ENCODE results near the gene BTG4.

DNA sequence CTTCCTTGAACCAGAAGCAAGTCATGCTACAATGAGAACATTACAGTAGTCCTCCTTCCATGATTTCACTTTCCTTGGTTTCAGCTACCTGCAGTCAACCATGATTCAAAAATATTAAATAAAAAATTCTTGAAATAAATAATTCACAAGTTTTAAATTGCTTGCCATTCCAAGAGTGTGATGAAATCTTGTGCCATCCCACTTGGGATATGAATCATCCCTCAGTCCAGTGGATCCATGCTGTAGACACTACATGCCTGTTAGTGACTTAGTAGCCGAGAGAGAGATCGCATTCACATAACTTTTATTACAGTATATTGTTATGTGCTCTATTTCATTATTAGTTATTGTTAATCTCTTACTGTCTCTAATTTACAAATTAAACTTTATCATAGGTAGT lies 8.4 kb upstream of the BTG4 start:
- TF ChIP-seq, protein P1, sequence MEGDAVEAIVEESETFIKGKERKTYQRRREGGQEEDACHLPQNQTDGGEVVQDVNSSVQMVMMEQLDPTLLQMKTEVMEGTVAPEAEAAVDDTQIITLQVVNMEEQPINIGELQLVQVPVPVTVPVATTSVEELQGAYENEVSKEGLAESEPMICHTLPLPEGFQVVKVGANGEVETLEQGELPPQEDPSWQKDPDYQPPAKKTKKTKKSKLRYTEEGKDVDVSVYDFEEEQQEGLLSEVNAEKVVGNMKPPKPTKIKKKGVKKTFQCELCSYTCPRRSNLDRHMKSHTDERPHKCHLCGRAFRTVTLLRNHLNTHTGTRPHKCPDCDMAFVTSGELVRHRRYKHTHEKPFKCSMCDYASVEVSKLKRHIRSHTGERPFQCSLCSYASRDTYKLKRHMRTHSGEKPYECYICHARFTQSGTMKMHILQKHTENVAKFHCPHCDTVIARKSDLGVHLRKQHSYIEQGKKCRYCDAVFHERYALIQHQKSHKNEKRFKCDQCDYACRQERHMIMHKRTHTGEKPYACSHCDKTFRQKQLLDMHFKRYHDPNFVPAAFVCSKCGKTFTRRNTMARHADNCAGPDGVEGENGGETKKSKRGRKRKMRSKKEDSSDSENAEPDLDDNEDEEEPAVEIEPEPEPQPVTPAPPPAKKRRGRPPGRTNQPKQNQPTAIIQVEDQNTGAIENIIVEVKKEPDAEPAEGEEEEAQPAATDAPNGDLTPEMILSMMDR (IDR thresholded peaks at IDR 0.05): no peak
- TF ChIP-seq POLR2A (IDR thresholded peaks at IDR 0.05) (no peak), EP300 (IDR thresholded peaks at IDR 0.05) (no peak)

All from sigmoid colon (tissue), 4 donors.